GM23338 (cell line): ENCODE data around the gene MOCS2. TPM values are rescaled to one million over a fixed set of nuclear protein-coding genes. Genes with fewer than 3 reads are reported as not detected.

Source experiments
- ATAC-seq: fragments of 200-7000 bp; cut with Tn5 transposase; 3 replicates; pipeline ENCODE4 v1.9.1; 2020
- DNase-seq: peaks from one replicate; pipeline ENCODE4 v3.0.0-alpha.2; 2015; ENCODE audit warnings: low spot score
- H2AFZ ChIP-seq: fragments of 200-600 bp; sonication (generic); 2 replicates; pipeline ENCODE4 v1.8.0; 2016; ENCODE audit warnings: antibody characterized with exemption, mild to moderate bottlenecking, moderate library complexity
- H3F3A ChIP-seq: fragments of 200-600 bp; sonication (generic); replicated peaks from 2 replicates; pipeline ENCODE4 v1.8.0; 2017; ENCODE audit warnings: antibody characterized with exemption, mixed run types, low read depth
- H3K27ac ChIP-seq: fragments of 200-600 bp; sonication (generic); 2 replicates; pipeline ENCODE4 v1.6.1; 2016; ENCODE audit warnings: low read depth
- H3K27me3 ChIP-seq: fragments of 200-600 bp; sonication (generic); 2 replicates; pipeline ENCODE4 v1.8.0; 2016; ENCODE audit warnings: mild to moderate bottlenecking, mixed run types, moderate library complexity; ENCODE audit not compliant: insufficient read depth
- H3K36me3 ChIP-seq: fragments of 200-600 bp; sonication (generic); 2 replicates; pipeline ENCODE4 v1.8.0; 2016; ENCODE audit warnings: mild to moderate bottlenecking; ENCODE audit not compliant: insufficient read depth
- H3K4me1 ChIP-seq: fragments of 200-600 bp; sonication (generic); 2 replicates; pipeline ENCODE4 v1.8.0; 2016; ENCODE audit warnings: mild to moderate bottlenecking, moderate library complexity; ENCODE audit not compliant: insufficient read depth
- H3K4me2 ChIP-seq: fragments of 200-600 bp; sonication (generic); 2 replicates; pipeline ENCODE4 v1.7.1; 2017; ENCODE audit warnings: mixed run types
- H3K4me3 ChIP-seq: fragments of 200-600 bp; sonication (generic); 2 replicates; pipeline ENCODE4 v1.6.1; 2016; ENCODE audit warnings: mixed run types
- H3K79me2 ChIP-seq: fragments of 200-600 bp; sonication (generic); replicated peaks from 2 replicates; pipeline ENCODE4 v1.8.0; 2017; ENCODE audit warnings: mild to moderate bottlenecking; ENCODE audit not compliant: insufficient read depth
- H3K9me2 ChIP-seq: fragments of 200-600 bp; sonication (generic); 2 replicates; pipeline ENCODE4 v1.8.0; 2017; ENCODE audit not compliant: insufficient read depth
- H4K20me1 ChIP-seq: fragments of 200-600 bp; sonication (generic); replicated peaks from 2 replicates; pipeline ENCODE4 v1.8.0; 2017; ENCODE audit warnings: mild to moderate bottlenecking; ENCODE audit not compliant: insufficient read depth
- H3K27ac Mint-ChIP-seq: 2 replicates; pipeline ENCODE4 v1.8.0; 2020; ENCODE audit warnings: inconsistent platforms, mild to moderate bottlenecking, moderate library complexity, mixed read lengths
- H3K27me3 Mint-ChIP-seq: 3 replicates; pipeline ENCODE4 v1.8.0; 2022; ENCODE audit warnings: low read depth, mild to moderate bottlenecking, moderate library complexity, mixed read lengths, inconsistent platforms; ENCODE audit not compliant: insufficient read depth, poor library complexity
- H3K36me3 Mint-ChIP-seq: 3 replicates; pipeline ENCODE4 v1.8.0; 2021; ENCODE audit warnings: low read depth, mild to moderate bottlenecking, inconsistent platforms, moderate library complexity, mixed read lengths
- H3K4me1 Mint-ChIP-seq: 3 replicates; pipeline ENCODE4 v1.8.0; 2020; ENCODE audit warnings: mild to moderate bottlenecking, inconsistent platforms, mixed read lengths
- H3K4me3 Mint-ChIP-seq: 3 replicates; pipeline ENCODE4 v1.8.0; 2021; ENCODE audit warnings: moderate library complexity, mild to moderate bottlenecking, inconsistent platforms, mixed read lengths
- H3K9me3 Mint-ChIP-seq: 3 replicates; pipeline ENCODE4 v1.8.0; 2020; ENCODE audit warnings: moderate library complexity, mild to moderate bottlenecking, inconsistent platforms, mixed read lengths
- EZH2 ChIP-seq: fragments of 200-600 bp; sonication (generic); IDR thresholded peaks from one replicate; pipeline ENCODE4 v1.8.0; 2017; ENCODE audit warnings: antibody characterized with exemption, mild to moderate bottlenecking, low read depth; ENCODE audit not compliant: unreplicated experiment
- EZH2phosphoT487 ChIP-seq: fragments of 200-600 bp; sonication (generic); IDR thresholded peaks from one replicate; pipeline ENCODE4 v1.8.1; 2018; ENCODE audit warnings: antibody characterized with exemption; ENCODE audit not compliant: unreplicated experiment
- JUNB ChIP-seq: IDR thresholded peaks from one replicate; pipeline ENCODE4 v1.6.1; 2016; ENCODE audit warnings: antibody characterized with exemption; ENCODE audit not compliant: unreplicated experiment
- STAT1 ChIP-seq: IDR thresholded peaks from one replicate; pipeline ENCODE4 v1.6.1; 2016; ENCODE audit warnings: antibody characterized with exemption; ENCODE audit not compliant: unreplicated experiment
- ZNF462 ChIP-seq: fragments of 250-450 bp; sonication (Bioruptor Pico); IDR thresholded peaks from 2 replicates; pipeline ENCODE4 v1.5.0; 2020; ENCODE audit warnings: mild to moderate bottlenecking, moderate library complexity
- polyA plus RNA-seq: library from polyadenylated mRNA; unstranded; fragments of >200 nt; fragmentation: Nextera tagmentation; extraction: Ambion mirVana; gene quantifications from 2 replicates; pipeline ENCODE4 v1.2.1, GENCODE V29; 2016
- total RNA-seq: library from RNA; depleted of rRNA; stranded (reverse); fragments of >200 nt; shearing (Covaris generic); gene quantifications from 2 replicates; pipeline ENCODE4 v1.2.3, GENCODE V29; 2014
- TF ChIP-seq, protein P1 (sequence below): IDR thresholded peaks from 2 replicates; pipeline ENCODE4 v1.6.1; 2016; ENCODE audit warnings: antibody characterized with exemption
- TF ChIP-seq, protein P2 (sequence below), 2 experiments: fragments of 200-600 bp in 1 of 2; sonication (generic) in 1 of 2; conservative IDR thresholded peaks; 2 replicates each; pipeline versions ENCODE4 v1.5.1 to v1.6.1; 2016 to 2017; ENCODE audit warnings: antibody characterized with exemption in 2 of 2, low read depth in 2 of 2, mild to moderate bottlenecking in 2 of 2, moderate library complexity in 1 of 2

The MOCS2 gene
- total and polyA plus RNA-seq, 2 experiments from 2014 or later, result 18.3 to 41.8 TPM

DNA sequence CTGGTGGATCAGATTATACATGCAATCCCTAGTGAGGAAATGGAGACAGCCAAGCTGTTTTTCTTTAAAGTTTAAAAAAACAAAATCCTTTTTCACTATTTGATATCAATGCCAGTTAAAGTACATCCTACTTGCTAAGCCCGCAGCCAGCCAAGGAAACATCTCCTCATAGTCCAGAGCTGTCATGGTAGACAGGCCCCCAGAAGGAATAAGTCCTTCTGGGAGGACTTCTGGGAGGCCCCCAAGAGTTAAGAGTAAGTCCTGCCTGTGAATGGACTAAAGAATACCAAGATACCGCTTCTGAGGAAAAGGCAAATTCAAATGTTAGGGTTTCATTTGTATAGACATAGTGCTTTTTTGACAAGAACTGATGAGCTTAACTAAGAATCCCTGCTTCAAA, 38.3 kb downstream of the MOCS2 start:
- H3K36me3 Mint-ChIP-seq, result no peaks in the 10 kb centered on the region
- Histone ChIP-seq H3K4me1 (no peaks in the 10 kb centered on the region), H3K36me3 (no peaks in the 10 kb centered on the region), H3K4me3 (no peak overlapping the region), H3K27ac (no peak overlapping the region), H3F3A (no peaks in the 10 kb centered on the region), H3K9me2 (no peaks in the 10 kb centered on the region), H3K79me2 (no peaks in the 10 kb centered on the region), H3K27me3 (no peaks in the 10 kb centered on the region), H4K20me1 (no peaks in the 10 kb centered on the region), H2AFZ (no peak overlapping the region), H3K4me2 (no peak overlapping the region)
- H3K9me3 Mint-ChIP-seq, result no peaks in the 10 kb centered on the region
- ATAC-seq, result no peak
- H3K27ac Mint-ChIP-seq, result no peak overlapping the region
- H3K4me1 Mint-ChIP-seq, result no peaks in the 10 kb centered on the region
- H3K27me3 Mint-ChIP-seq, result no peaks in the 10 kb centered on the region
- DNase-seq, result no peak
- TF ChIP-seq, protein P1, sequence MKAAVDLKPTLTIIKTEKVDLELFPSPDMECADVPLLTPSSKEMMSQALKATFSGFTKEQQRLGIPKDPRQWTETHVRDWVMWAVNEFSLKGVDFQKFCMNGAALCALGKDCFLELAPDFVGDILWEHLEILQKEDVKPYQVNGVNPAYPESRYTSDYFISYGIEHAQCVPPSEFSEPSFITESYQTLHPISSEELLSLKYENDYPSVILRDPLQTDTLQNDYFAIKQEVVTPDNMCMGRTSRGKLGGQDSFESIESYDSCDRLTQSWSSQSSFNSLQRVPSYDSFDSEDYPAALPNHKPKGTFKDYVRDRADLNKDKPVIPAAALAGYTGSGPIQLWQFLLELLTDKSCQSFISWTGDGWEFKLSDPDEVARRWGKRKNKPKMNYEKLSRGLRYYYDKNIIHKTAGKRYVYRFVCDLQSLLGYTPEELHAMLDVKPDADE, result no peak
- TF ChIP-seq STAT1, result no peak
- TF ChIP-seq EZH2phosphoT487, result no peak
- no peak for TF ChIP-seq ZNF462
- no peak for TF ChIP-seq EZH2
- TF ChIP-seq, protein P2, sequence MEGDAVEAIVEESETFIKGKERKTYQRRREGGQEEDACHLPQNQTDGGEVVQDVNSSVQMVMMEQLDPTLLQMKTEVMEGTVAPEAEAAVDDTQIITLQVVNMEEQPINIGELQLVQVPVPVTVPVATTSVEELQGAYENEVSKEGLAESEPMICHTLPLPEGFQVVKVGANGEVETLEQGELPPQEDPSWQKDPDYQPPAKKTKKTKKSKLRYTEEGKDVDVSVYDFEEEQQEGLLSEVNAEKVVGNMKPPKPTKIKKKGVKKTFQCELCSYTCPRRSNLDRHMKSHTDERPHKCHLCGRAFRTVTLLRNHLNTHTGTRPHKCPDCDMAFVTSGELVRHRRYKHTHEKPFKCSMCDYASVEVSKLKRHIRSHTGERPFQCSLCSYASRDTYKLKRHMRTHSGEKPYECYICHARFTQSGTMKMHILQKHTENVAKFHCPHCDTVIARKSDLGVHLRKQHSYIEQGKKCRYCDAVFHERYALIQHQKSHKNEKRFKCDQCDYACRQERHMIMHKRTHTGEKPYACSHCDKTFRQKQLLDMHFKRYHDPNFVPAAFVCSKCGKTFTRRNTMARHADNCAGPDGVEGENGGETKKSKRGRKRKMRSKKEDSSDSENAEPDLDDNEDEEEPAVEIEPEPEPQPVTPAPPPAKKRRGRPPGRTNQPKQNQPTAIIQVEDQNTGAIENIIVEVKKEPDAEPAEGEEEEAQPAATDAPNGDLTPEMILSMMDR (conservative IDR thresholded peaks at IDR 0.05; ENCODE audit: low read depth in 2 of 2), result no peak
- no peak for TF ChIP-seq JUNB
- H3K4me3 Mint-ChIP-seq, result no peak overlapping the region
